NCI-H748 (cell line): ENCODE measurements around the gene ARID1B.

Experiments
- DNase-seq: peaks from one replicate; lab custom pipeline; 2025; ENCODE audit not compliant: unreplicated experiment; lab: John Stamatoyannopoulos, UW

The ARID1B gene

DNA sequence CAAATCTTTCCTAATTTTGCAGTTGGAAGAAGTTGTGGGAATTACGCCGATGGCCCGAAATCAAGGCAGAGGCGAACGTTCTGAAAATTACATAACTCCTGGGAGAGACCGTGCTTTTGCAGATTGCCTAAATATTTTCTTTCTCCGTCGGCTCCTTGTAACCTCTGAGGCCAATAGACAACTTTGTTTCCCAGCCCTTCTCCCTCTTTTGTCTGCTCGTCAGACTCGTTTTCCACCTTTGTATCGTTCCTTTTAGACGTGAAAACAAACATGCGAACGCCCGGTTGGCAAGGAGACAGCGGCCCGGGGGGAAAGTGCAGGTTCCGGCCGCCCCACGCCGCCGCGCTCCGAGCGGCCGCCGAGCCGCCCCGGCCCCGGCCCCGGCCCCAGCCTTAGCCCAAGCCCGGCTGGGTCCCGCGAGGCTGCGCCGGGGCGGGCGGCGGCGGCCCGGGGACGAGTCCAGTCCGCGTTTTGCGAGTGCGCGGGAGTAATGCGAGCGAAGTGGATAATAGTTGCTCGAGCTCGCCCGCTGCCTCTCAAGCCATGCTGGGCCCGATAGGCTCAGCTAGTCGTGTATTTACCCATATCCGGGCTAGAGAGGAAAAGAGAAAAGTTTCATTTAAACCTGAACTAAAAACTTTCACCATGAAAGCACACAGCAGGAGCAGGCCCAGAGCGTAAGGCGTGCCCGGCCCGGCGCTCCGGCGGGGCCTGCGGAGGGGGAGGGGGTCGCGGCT, at the start of gene ARID1B:
TSS of gene ARID1B (plus strand) at position 539 of the 737 bp plus-strand sequence. CDS start 303 bp downstream, outside the sequence.
- DNase-seq = peak; percentile 93

DNA sequence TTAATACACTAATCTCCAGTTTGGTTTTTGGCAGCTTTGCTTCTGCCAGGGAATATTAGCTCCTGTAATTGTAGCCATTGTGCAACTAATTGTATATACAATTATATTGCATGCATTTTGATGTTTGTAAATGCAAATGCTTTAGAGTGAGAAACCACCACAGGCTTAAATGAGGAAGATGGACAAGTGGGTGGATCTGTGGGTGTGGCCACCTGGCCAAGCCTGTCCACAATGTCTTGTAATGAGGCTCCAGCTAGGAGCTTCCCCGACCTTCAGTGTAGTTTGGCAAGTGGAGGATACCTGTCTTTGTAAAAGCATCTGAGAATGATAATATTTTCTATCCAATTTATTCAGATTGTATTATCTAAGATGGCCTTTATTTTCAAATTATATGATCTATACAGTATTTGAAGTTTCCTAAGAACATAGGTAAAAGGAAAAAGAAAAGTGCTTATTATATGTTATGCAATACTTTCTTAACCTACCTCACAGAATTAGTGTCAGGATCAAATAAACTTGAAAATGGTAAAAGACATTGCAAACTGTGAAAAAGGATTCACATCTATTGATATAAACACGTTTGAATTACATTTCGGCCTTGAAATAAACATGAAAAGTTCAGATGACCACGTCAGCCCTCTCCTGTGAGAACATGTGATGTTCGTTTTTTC, 49.3 kb upstream of the ARID1B start:
- DNase-seq = peak; percentile 54

DNA sequence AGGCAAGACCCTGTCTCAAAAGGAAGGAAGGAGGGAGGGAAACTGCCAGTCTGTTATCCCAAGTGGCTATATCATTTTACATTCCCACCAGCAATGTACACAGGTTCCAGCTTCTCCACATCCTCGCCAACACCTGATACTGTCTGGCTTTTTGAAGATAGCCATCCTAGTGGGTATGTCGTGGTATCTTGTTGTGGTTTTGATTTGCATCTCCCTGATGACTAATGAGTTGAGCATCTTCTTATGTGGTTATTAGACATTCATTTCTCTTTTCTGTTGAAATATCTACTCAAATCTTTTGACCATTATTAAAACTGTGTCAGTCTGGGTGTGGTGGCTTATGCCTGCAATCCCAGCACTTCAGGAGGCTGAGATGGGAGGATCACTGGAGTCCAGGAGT, 47.9 kb upstream of the ARID1B start:
- peak; percentile 11 for DNase-seq

DNA sequence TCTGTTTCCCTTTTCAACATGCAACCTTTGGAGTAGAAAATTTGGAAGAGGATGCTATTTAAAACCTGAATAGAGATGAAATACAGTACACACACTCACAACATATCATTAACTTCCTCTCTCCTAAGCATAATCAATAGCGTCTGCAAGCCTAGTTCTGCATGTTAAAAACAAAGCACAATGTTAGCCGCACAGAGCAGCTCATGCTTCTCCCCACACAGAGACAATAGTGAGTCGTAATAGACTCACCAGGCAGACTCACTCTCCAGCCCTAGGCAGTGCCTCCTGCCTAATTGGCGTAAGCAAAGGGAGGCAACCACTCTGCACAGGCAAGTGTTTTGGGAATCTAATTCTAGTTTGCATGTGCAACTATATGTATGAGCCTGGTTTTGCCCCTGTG, 45.8 kb upstream of the ARID1B start:
- DNase-seq = peak; percentile 97

DNA sequence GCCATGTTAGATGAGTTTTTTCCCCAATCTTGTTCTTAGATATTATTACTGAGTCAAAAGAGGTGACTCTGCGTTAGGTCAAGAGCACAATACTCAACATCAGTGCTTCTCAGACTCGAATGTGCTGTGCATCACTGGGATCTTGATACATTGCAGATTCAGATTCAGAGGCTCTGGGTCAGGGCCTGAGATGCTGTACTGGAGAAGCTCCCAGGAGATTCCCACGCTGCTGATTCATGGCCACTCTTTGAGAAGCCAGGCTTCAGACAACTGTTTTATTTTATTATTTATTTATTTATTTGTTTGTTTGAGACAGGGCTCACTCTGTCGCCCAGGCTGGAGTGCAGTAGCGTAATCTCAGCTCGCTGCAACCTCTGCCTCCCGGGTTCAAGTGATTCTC, 41.4 kb upstream of the ARID1B start:
- DNase-seq = no peak

DNA sequence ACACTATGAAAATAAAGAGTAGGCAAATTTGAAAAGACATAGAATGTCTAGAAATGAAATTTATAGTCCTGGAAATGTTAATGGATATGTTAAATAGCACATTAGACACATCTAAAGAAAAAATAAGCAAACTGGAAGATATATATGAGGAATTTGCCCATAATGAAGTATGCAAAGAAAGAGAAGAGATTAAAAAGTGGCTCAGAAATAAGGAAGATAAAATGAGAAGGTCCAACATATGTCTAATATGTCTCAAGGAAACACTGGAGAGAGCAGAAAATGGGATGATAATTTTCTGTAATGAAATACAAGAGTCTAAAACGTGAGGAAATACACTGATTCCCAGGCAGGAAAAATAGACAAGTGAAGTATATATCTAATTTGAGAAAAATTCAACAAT, 36.6 kb upstream of the ARID1B start:
- no peak for DNase-seq

DNA sequence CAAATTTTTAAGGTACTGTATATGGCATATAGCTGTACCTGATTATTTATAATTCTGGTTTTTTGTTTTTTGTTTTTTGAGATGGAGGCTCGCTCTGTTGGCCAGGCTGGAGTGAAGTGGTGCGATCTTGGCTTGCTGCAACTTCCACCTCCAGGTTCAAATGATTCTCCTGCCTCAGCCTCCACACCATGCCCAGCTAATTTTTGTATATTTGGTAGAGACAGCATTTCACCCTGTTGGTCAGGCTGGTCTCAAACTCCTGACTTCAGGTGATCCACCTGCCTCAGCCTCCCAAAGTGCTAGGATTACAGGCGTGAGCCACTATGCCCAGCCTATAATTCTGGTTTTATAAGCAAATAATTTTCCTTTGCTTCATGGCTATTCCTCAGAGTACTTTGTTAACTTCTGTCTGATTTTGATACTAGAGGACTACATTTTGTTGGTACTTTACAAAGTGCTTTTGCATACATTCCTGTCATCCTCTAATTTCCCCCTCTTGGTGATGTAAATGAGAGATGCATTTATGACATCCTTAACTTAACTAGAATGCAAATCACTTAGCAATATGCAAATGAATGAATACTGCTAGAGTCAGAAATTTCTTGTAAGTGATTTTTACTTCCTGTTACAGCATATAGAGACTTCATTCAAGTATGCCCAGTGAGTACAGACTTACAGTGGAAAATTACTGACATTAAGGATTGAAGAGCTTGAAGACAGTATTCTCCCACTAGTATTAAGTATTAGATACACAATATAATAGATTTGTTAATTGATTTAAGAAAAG, 35.7 kb upstream of the ARID1B start:
- DNase-seq = no peak

DNA sequence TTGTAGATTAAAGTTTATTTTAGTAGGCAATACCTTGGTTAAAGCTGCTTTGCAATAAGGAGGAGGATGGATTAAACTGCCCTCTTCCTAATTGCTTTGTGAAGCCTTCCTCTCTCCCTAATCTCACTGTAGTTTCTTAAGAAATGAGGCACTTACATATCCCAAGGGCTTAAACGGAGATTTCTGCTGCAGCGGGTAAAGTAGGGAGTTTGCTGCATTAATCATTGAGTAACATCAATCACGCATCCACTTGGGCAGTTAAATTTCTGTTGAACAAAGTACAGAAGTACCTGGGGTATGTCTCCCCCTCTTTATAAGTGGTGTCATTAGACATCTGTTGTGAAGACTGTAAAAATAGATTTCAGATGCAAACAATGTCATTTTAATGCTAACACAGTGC, 29.5 kb upstream of the ARID1B start:
- DNase-seq = no peak

DNA sequence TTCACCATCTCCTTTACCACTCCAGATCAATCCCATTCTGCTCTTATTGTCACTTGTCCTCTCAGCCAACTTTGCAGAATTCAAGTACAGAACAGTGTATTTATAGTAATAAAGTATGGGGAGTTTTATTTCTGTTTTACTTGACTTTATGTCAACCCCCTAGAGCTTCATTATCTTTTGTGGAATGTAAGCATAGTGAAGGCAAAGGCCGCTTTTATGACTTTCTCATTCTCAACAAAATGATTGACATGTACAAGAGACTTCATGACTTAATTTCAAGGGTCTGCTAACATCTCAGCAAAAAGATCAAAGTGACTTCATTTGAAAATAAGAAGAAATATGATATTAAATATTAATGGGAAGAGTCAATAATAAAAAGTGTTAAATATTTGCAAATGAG, 28.7 kb upstream of the ARID1B start:
- no peak for DNase-seq

DNA sequence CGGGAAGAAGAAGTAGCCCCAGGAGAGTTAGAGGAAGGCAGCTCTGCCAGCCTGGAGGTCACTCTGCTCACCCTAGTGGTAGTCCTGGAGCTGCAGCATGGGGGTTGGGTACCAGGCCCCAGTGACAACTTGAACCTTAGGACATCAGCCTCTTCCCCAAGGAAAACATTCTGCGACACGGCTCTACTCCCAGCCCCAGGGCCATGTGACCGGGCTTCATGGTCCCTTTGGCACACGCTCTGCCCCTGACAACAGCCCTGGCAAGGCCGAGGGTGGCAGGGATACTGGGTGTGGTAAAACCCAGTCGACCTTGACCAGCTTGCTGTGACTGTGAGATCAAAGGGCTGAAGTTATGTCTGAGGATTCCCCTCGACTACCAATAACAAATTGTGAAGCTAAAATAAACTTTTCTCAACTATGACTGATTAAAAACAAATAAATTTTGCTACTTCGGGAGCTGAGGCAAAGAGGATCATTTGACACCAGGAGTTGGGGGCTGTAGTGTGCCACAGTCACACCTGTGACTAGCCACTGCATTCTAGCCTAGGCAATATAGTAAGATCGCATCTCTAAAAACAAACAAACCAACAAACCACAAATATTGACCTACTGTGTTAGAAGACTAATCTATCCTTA, 24.4 kb upstream of the ARID1B start:
- DNase-seq = no peak

DNA sequence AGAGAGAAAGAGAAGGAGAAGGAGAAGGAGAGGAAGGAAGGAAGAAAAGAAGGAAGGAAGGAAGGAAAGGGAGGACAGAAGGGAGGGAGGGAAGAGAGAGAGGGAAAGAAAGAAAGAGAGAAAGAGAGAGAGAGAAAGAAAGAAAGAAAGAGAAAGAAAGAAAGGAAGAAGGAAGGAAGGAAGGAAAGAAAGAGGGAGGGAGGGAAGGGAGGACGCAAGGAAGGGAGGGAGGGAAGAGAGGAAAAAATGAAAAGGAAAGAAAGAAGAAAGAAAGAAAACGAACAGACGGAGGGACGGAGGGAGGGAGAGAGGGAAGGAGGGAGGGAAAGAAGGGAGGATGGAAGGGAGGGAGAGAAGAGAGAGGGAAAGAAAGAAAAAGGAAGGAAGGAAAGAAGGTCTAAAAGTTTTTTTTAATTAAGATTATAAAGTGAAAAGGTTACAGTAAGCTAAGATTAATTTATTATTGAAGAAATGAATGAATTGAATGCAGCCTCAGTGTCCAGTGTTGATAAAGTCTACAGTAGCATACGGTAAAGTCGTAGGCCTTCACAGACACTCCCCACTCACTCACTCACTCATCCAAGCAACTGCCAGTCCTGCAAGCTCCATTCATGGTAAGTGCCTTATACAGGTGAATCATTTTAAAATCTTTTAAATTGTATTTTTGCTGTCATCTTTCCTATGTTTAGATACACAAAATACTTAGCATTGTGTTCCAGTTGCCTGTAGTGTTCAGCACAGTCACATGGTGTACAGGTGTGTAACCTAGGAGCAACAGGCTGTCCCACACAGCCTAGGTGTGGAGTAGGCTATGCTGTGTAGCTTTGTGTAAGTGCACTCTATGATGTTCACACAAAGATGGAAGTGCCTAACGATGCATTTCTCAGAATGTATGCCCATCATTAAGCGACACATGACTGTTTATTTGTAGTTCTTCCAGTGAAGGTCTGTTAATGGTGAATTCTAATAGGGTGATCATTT, 20.3 kb upstream of the ARID1B start:
- no peak for DNase-seq

DNA sequence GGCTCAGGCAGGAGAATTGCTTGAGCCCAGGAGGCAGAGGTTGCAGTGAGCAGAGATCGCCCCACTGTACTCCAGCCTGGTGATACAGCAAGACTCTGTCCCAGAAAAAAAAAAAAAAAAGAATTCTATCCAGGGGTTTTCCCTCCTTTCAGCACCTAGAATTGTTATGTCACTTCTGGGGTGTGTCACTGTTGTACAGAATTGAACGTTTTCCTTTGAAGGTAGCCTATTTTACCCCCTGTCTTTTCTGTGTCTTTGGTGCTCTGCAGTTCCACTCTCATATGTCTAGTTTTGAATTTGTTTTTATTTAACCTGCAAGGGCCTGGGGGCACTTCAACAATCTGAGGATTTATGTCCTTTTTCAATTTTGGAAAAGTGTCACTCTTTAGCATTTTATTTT, 19.3 kb upstream of the ARID1B start:
- DNase-seq = no peak

DNA sequence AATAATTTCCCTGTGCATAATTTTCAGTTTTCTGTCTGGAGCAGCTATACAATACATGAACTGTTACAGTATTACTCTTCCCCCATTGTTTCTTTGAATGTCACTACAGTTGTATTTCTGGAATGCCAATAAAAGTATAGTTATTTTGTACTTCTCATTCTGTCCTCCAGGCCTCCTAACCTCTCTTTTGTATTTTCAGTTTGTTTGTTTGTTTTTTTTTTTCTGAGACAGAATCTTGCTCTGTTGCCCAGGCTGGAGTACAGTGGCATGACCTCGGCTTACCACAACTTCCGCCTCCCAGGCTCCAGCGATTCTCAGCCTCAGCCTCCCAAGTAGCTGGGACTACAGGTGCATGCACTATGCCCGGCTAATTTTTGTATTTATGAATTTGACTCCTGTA, 16.8 kb upstream of the ARID1B start:
- no peak for DNase-seq

DNA sequence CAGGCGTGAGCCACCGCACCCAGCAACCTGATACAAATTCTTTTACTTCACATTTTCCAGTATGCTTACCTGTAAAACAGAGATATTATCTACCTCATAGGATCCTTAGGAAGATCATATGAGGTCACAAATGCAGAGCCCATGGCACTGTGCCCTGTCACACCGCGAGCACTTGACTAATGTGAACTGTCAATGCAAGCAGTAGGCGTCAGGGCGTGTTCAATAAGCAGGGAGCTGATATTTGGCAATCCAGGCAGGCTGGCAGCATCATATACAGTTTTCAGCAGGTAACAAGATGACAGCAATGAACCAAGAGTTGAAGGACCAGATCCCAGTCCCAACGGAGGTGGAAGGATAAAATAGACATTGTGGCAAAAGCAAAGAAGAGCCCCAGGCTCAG, 14.6 kb upstream of the ARID1B start:
- peak; percentile 44 for DNase-seq

DNA sequence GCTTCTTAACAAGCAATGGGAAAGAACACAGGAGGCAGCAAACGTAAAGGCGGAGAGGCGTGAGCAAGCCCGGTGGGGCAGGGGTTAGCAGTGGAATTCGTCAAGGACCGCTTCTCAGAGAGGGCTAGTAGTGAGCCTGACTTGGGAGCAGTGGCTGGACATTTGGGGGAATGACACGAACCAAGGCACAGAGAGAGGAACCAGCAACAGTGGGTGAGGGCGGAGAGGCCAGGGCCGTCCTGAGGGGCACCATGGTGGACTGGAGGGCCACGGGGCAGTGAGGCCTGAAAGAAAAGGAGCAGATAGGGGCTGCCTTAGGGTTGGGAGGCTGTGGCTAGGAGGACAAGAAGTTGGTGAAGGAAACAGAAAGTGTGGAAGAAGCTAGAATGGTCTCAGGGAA, 12.1 kb upstream of the ARID1B start:
- no peak for DNase-seq

DNA sequence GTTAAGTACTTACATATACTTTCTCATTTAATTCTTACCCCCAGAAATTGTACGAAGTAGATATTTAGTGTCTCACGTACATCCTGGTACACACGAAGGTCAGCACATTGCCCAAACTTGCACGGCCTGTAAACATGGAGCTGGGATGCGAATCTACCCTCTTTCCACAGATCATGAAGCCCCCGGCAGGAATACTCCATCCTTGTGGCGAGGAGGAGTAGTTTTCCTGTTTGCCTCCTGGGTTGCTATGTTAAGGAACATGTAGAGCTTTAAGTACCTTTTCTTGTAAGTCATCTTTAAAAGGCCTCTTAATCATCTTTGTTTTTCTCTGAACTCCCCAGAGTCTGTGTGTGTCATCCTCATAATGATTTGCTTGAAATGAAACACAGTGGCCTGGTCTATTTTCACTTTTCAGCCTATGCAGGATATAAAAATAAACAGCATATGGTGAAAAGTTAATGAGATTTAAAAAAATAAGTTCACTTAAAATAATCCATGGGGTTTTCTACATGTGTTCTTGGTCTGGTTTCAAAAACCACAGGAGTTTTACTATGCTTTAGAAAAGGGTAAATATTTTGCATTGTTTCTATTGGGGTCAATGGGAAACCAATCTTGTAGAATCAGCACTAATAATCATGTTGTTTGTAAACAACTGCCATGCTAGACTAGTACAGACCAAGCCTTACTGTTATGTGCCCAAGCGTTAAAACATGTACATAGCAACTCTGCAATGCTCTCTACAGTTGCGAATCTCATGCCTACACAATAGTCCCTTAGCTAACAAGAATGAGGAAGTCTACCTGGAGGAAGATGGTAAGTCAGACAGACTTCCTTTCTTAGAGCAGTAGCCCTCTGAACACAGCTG, 9.3 kb upstream of the ARID1B start:
- DNase-seq = no peak

DNA sequence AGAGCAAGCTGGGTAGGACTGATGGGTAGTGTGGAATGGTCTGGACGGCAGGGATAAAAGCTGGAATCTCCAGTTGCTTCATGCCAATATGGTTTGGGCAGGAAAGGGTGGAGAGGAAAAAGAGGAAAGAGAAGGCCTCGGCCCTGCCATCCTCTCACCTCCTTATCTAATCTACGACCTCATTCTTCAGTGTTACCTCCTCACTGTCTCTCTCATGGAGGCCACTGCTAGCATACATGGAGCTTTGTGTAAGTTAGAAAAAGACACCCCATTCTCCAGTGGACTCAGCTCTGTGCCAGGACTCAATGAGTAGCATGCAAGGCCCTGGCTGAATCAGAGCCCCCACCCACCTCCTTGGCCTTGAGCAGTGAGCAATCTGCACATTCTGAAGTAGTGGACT, 6.1 kb upstream of the ARID1B start:
- DNase-seq = no peak

DNA sequence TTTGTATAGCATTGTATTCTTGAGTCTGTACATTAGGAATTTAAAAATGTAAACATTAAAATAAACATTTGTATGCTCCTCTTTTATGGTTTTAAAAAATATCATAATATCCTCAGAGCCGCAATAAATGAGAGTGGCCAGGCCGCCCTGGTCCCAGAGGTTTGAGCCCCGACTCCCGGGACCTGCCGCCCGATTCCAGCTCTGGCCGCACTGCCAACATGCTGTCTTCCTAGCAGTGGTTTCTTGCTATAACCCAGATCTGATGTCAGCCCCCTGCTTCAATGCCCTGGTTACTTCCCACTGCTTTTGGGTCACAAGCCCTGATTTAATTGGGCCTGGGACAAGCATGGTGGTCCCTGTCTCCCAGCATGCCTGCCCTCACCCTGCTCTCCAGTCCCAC, 5.4 kb upstream of the ARID1B start:
- no peak for DNase-seq

DNA sequence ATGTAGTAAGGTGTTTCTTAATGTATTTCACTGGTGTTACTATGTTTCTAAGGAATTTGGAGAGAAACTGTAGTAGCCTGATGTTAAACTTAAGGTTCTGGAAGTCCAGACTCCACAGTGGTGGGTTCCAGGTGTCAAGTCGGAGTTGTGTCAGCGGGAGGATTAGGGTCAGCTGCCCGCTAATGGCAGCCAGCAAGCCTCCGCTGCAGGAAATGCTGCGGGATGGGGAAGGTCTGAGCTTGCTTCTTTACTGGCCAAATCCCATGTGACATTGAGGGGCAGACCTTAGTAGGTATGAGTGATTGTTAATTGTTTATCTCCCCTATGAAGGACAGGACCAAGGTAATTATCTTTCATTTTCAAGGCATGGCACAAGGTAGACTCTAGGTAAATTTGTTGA, 3.7 kb upstream of the ARID1B start:
- no peak for DNase-seq
